Ovary (tissue), 9 donors: ENCODE results near the gene TNRC6B. TPM values are rescaled to one million over a fixed set of nuclear protein-coding genes. Genes with fewer than 3 reads are reported as not detected.

Experiments used
- DNase-seq, 5 donors: peaks; one replicate each; pipeline ENCODE4 v3.0.0-alpha.2; 2019 to 2020
- H3K27ac ChIP-seq, 2 donors: fragments of 200-600 bp; one replicate each; pipeline versions ENCODE4 v1.5.1 to v1.8.0; 2019 to 2022
- H3K27me3 ChIP-seq: fragments of 200-600 bp; one replicate; pipeline ENCODE4 v1.8.0; 2022
- H3K36me3 ChIP-seq: fragments of 200-600 bp; sonication (generic); one replicate; pipeline ENCODE4 v1.5.1; 2019
- H3K4me1 ChIP-seq: one replicate; pipeline ENCODE4 v1.8.1; 2013; ENCODE audit warnings: mild to moderate bottlenecking, moderate library complexity; ENCODE audit not compliant: insufficient read depth
- H3K4me3 ChIP-seq: fragments of 200-600 bp; sonication (generic); one replicate; pipeline ENCODE4 v1.5.1; 2017
- H3K9me3 ChIP-seq, 2 donors: fragments of 200-600 bp in 1 of 2; sonication (generic) in 1 of 2; one replicate each; pipeline versions ENCODE4 v1.5.1 to v1.8.1; 2013 to 2019; ENCODE audit warnings: mild to moderate bottlenecking in 1 of 2, moderate library complexity in 1 of 2
- EP300 ChIP-seq: sonication (generic); formaldehyde crosslinking; IDR thresholded peaks from one replicate; pipeline ENCODE4 v1.6.1; 2017; ENCODE audit warnings: antibody characterized with exemption
- POLR2A ChIP-seq: fragments of 450-650 bp; IDR thresholded peaks from one replicate; pipeline ENCODE4 v1.6.1; 2017; ENCODE audit warnings: antibody characterized with exemption, mild to moderate bottlenecking, moderate library complexity
- WGBS, 3 donors: extraction: QIAGEN DNeasy Blood & Tissue Kit in 1 of 3; methylation state at CpG; one replicate each; pipeline versions ENCODE4 v1.1.5 to v1.1.7; 2013 to 2017; 5-methylcytosine and 5-hydroxymethylcytosine counted together
- intact Hi-C, 4 donors: fragments of 100-400 bp; cut with DNase I; formaldehyde crosslinking; loops; one replicate each; pipeline versions ENCODE4 v1.11.0 to v1.15.1; 2022 to 2023
- polyA plus RNA-seq, 2 donors: library from polyadenylated mRNA; stranded (reverse); fragments of 200-250 nt in 1 of 2; fragments of 350-450 nt in 1 of 2; fragmentation: Illumina TruSeq in 1 of 2; extraction: RNeasy Lipid Tissue Mini Kit (QIAGEN cat#74804) in 1 of 2; gene quantifications; one replicate each; pipeline ENCODE4 v1.2.3, GENCODE V29; 2013 to 2014
- total RNA-seq, 7 donors: library from RNA; depleted of rRNA in 2 of 7; stranded (reverse); fragments of >200 nt in 2 of 7; fragmentation: NEBNext Ultra II Directional in 3 of 7; extraction: Animal tissue kit (Norgen Biotek cat#: 25700) in 3 of 7; gene quantifications; one replicate each; pipeline versions ENCODE4 v1.1.0 to v1.2.4, GENCODE V29; 2016 to 2023
- TF ChIP-seq, protein P1 (sequence below), 3 donors: fragments of 450-650 bp in 2 of 3; fragments of 200-600 bp in 1 of 3; IDR thresholded peaks; one replicate each; pipeline versions ENCODE4 v1.5.1 to v1.8.0; 2016 to 2022; ENCODE audit warnings: antibody characterized with exemption in 3 of 3, mild to moderate bottlenecking in 1 of 3
- donor health status: DM: no; HTN: no; CAD: no; lungs with moderate emphysema.
- donor health status: DM: no; HTN: no; CAD: no.
- donor health status: Bipolar disorder and iron deficiency.
- donor health status: DM: yes; HTN: yes; CAD: no.
- donor health status: DM: no; HTN: no; CAD: no.
- donor health status: DM: yes; HTN: yes; CAD: no.

Gene TNRC6B
- total and polyA plus RNA-seq, 9 donors = 9.4 to 52.1 (median 47.5) TPM

- TF ChIP-seq POLR2A (no peak), EP300 (no peak)
- TF ChIP-seq, protein P1, sequence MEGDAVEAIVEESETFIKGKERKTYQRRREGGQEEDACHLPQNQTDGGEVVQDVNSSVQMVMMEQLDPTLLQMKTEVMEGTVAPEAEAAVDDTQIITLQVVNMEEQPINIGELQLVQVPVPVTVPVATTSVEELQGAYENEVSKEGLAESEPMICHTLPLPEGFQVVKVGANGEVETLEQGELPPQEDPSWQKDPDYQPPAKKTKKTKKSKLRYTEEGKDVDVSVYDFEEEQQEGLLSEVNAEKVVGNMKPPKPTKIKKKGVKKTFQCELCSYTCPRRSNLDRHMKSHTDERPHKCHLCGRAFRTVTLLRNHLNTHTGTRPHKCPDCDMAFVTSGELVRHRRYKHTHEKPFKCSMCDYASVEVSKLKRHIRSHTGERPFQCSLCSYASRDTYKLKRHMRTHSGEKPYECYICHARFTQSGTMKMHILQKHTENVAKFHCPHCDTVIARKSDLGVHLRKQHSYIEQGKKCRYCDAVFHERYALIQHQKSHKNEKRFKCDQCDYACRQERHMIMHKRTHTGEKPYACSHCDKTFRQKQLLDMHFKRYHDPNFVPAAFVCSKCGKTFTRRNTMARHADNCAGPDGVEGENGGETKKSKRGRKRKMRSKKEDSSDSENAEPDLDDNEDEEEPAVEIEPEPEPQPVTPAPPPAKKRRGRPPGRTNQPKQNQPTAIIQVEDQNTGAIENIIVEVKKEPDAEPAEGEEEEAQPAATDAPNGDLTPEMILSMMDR (IDR thresholded peaks at IDR 0.05) = no peak
- DNase-seq = no peak
- no peaks in the 10 kb centered on the region for H3K9me3 ChIP-seq
- intact Hi-C loops = loop anchor here in 1 of 4 donors (10.0 kb wide), 1 partner anchor 143 kb away; no protein-coding TSS in a partner anchor
- 77 to 86% (median 82%) methylated on average over 7 of the region's 7 CpGs for WGBS, 3 donors
- no peak overlapping the region for H3K4me3 ChIP-seq
- H3K27ac ChIP-seq = no peak overlapping the region
- H3K36me3 ChIP-seq = no peaks in the 10 kb centered on the region
- H3K27me3 ChIP-seq = no peaks in the 10 kb centered on the region
- peaks cover 18% of the 10 kb centered on the region for H3K4me1 ChIP-seq
Observed at GRCh38 chr22:40187389-40187788, 9.7 kb downstream of the TNRC6B start.

DNA sequence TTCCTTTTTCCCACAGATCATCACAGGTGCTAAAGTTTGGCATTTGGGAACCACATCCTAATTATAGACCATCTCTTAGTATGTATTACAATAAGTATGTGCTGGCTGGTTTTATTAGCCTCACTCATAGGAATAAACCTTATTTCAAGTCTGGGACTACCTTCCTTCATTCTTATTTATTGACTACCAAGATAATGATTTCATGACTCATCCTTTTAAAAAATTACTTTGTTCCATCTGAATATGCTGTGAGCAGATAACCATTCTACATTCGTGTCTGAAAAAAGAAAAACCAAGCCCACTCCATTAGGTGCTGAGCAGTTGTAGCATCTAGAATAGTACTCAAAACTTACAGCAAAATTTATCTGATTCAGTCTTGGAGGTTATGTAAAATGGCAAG, 12.3 kb downstream of the TNRC6B start:
- no peaks in the 10 kb centered on the region for H3K27me3 ChIP-seq
- WGBS, 3 donors = 35 to 54% (median 43%) methylated on average over 1 of the region's 1 CpG
- no peak overlapping the region for H3K4me3 ChIP-seq
- H3K9me3 ChIP-seq = no peaks in the 10 kb centered on the region
- TF ChIP-seq, protein P1 (IDR thresholded peaks at IDR 0.05) = no peak
- no peak for TF ChIP-seq EP300
- H3K27ac ChIP-seq = no peak overlapping the region
- no peak for DNase-seq
- no peaks in the 10 kb centered on the region for H3K36me3 ChIP-seq
- intact Hi-C loops = loop anchor here in 2 of 4 donors (10.0 kb wide), 1 partner anchor 145 kb away; no protein-coding TSS in a partner anchor
- H3K4me1 ChIP-seq = peaks cover 23% of the 10 kb centered on the region

DNA sequence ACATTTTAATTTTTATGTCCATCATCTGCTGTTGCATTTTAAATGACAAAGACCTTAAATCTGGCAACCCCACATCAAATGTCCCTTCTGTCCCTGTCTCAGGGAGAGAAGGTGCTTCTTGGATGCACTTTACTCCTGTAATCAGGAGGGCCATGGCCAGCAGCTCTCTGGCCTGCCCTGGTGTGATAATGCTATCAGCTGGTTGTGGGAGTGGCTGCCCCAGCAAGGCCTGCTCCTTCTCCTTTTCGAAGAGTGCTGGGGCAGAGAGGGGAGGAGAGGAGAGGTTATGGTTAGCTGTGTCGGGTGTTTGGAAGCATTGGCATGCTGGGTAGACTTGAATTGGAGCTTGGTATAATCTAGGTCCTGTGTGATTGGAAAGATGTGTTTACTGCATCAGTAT, 12.8 kb downstream of the TNRC6B start:
- H3K27me3 ChIP-seq = no peaks in the 10 kb centered on the region
- H3K4me3 ChIP-seq = no peak overlapping the region
- no peaks in the 10 kb centered on the region for H3K9me3 ChIP-seq
- intact Hi-C loops = loop anchor here in 1 of 4 donors (10.0 kb wide), 1 partner anchor 146 kb away; no protein-coding TSS in a partner anchor
- peaks cover 23% of the 10 kb centered on the region for H3K4me1 ChIP-seq
- 27 to 37% (median 34%) methylated on average over 2 of the region's 2 CpGs for WGBS, 3 donors
- no peak overlapping the region for H3K27ac ChIP-seq
- no peak for DNase-seq
- TF ChIP-seq EP300 (no peak), POLR2A (no peak)
- TF ChIP-seq, protein P1 (IDR thresholded peaks at IDR 0.05) = no peak
- no peaks in the 10 kb centered on the region for H3K36me3 ChIP-seq

DNA sequence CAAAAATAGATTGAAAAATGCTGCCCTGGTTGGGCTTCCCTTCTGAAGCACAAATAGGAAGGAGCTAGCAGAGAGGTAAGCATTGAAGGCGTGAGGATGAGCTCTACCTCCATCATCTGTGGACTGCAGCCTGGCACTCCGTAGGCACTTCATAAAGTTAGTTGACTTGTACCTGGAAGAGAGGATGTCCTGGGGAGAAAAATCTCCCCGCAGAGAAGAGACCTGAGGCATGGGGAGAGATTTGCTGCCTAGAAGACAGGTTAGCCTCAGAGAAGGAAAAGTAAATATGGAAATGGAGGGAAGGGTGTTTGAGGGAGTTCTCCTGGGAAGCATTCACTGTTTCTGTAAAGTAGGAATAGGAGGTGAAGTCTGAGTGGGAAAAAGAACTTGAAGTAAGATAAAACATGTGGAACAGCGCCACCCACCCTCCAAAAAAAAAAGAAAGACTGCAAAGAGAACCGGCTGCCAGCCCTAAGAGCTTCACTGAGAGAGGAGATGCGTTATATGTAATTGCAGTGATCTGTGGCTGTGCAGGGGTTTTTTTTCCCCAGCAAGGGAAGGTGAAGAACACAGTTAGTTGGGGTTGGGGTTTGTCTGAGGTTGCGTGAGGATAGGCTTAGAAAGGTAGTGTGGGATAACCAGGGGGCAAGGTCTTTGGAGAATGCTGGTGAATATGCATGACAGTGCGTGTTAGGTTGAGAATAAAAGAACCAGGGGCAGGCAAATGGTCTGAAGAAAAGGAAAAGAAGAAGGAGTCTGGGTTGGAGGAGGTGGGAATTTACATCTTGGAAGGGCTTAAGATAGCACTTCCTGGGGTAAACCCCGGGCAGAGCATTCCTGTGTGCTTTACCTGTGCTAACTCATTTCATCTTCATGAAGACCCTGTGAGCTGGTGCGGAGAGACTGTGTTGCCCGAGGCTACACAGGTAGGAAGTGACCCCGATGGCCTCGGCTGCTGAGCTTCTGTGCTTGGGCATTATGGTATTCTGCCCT, 16.0 kb downstream of the TNRC6B start:
- H3K9me3 ChIP-seq = no peaks in the 10 kb centered on the region
- peaks cover 25% of the 10 kb centered on the region for H3K4me1 ChIP-seq
- WGBS, 3 donors = 63 to 68% (median 67%) methylated on average over 13 of the region's 13 CpGs
- intact Hi-C loops = loop anchor here in 1 of 4 donors (10.0 kb wide), 1 partner anchor 149 kb away; no protein-coding TSS in a partner anchor
- TF ChIP-seq, protein P1 (IDR thresholded peaks at IDR 0.05) = no peak
- TF ChIP-seq POLR2A (no peak), EP300 (no peak)
- DNase-seq = peak in 1 of 5 donors; percentile 34
- no peak overlapping the region for H3K4me3 ChIP-seq
- H3K36me3 ChIP-seq = no peaks in the 10 kb centered on the region
- H3K27me3 ChIP-seq = no peaks in the 10 kb centered on the region
- H3K27ac ChIP-seq = no peak overlapping the region
